K562 (cell line): ENCODE results near the gene PITPNC1. TPM values are rescaled to one million over a fixed set of nuclear protein-coding genes. Genes with fewer than 3 reads are reported as not detected.

ENCODE experiments used
- ATAC-seq: fragments of 200-7000 bp; cut with Tn5 transposase; 3 replicates; pipeline ENCODE4 v1.9.1; 2020; ENCODE audit warnings: moderate library complexity
- BruUV-seq: library from RNA; stranded (reverse); fragments of 400-500 nt; replicated peaks from 2 replicates; lab custom pipeline; 2021; lab: Mats Ljungman, UMichigan
- CTCF ChIA-PET: fragments of 300-600 bp; formaldehyde crosslinking; extraction: SDS; loops from one replicate; lab custom pipeline; 2021; ENCODE audit warnings: low intra/inter-chr PET ratio; lab: Yijun Ruan, JAX
- POLR2A ChIA-PET: fragments of 300-600, 350-650 bp; sonication (Branson Sonifier 250); formaldehyde crosslinking; extraction: SDS; loops from one replicate; lab custom pipeline; 2021; ENCODE audit warnings: antibody characterized with exemption, inconsistent platforms; lab: Yijun Ruan, JAX
- DNase-seq, 4 experiments: peaks; one replicate each; pipeline versions ENCODE4 v3.0.0 to v3.0.0-alpha.2; 2011 to 2018; ENCODE audit warnings: low spot score in 3 of 4, mixed read lengths in 3 of 4; ENCODE audit errors: extremely low read depth in 1 of 4
- FAIRE-seq: peaks from 2 replicates; lab custom pipeline; 2011; peaks lifted over from hg19 to GRCh38; lab: Jason Lieb, UNC
- H2AFZ ChIP-seq: 2 replicates; pipeline ENCODE4 v1.6.0; 2011; ENCODE audit warnings: low read depth, low read length, control low read depth, inconsistent platforms
- H3K27ac ChIP-seq: fragments of 200-600 bp; 3 replicates; pipeline ENCODE4 v1.8.0; 2011; ENCODE audit warnings: low read depth, mild to moderate bottlenecking, control low read depth, inconsistent platforms, low read length, moderate library complexity, mixed read lengths; ENCODE audit errors: extremely low read depth
- H3K27me3 ChIP-seq, 2 experiments: fragments of 300-600 bp in 1 of 2; 2 replicates in 1 of 2; 3 replicates in 1 of 2; pipeline versions ENCODE4 v1.6.0 to v1.8.0; 2011; ENCODE audit warnings: inconsistent platforms in 2 of 2, low read length in 2 of 2, mild to moderate bottlenecking in 1 of 2, mixed read lengths in 1 of 2, moderate library complexity in 1 of 2; ENCODE audit not compliant: control insufficient read depth in 2 of 2, insufficient read depth in 2 of 2
- H3K36me3 ChIP-seq: fragments of 300-600 bp; 3 replicates; pipeline ENCODE4 v1.8.0; 2011; ENCODE audit warnings: mild to moderate bottlenecking, low read length, inconsistent platforms; ENCODE audit not compliant: control insufficient read depth, insufficient read depth
- H3K4me1 ChIP-seq, 2 experiments: fragments of 200-600 bp in 1 of 2; replicated peaks in 1 of 2; 2 replicates in 1 of 2; 3 replicates in 1 of 2; pipeline versions ENCODE4 v1.5.1 to v1.8.0; 2011; ENCODE audit warnings: inconsistent platforms in 2 of 2, low read length in 2 of 2, mild to moderate bottlenecking in 1 of 2, mixed read lengths in 1 of 2, moderate library complexity in 1 of 2; ENCODE audit not compliant: control insufficient read depth in 2 of 2, insufficient read depth in 2 of 2
- H3K4me2 ChIP-seq: 2 replicates; pipeline ENCODE4 v1.6.1; 2011; ENCODE audit warnings: low read length, control low read depth, inconsistent platforms, mixed read lengths; ENCODE audit not compliant: insufficient read depth
- H3K4me3 ChIP-seq: fragments of 200-600 bp; sonication (generic), shearing (Covaris generic); 2 replicates; pipeline ENCODE4 v1.5.1; 2016; ENCODE audit warnings: control low read depth, inconsistent platforms
- H3K79me2 ChIP-seq: fragments of 200-600 bp; 3 replicates; pipeline ENCODE4 v1.8.0; 2011; ENCODE audit warnings: low read length, inconsistent platforms; ENCODE audit not compliant: control insufficient read depth, insufficient read depth
- H3K9ac ChIP-seq, 2 experiments: 2 replicates each; pipeline versions ENCODE4 v1.6.0 to v1.6.1; 2011; ENCODE audit warnings: low read depth in 2 of 2, low read length in 2 of 2, control low read depth in 1 of 2, inconsistent platforms in 1 of 2, mild to moderate bottlenecking in 1 of 2, mixed read lengths in 1 of 2; ENCODE audit not compliant: insufficient read depth in 1 of 2
- H3K9me1 ChIP-seq: one replicate; pipeline ENCODE4 v1.6.0; 2011; ENCODE audit warnings: inconsistent platforms, mild to moderate bottlenecking, low read length, moderate library complexity; ENCODE audit not compliant: control insufficient read depth, insufficient read depth
- H3K9me3 ChIP-seq: replicated peaks from 2 replicates; pipeline ENCODE4 v1.5.1; 2011; ENCODE audit warnings: low read depth, low read length, inconsistent platforms; ENCODE audit not compliant: control insufficient read depth, insufficient read depth
- H4K20me1 ChIP-seq: replicated peaks from 2 replicates; pipeline ENCODE4 v1.6.1; 2011; ENCODE audit warnings: low read length, inconsistent platforms, mixed read lengths; ENCODE audit not compliant: control insufficient read depth, insufficient read depth
- ATF1 ChIP-seq, 2 experiments: fragments of 450-650 bp in 1 of 2; IDR thresholded peaks; 2 replicates each; pipeline ENCODE4 v1.6.1; 2016; ENCODE audit warnings: missing compliant biosample characterization in 1 of 2, missing genetic modification characterization in 1 of 2
- HLTF ChIP-seq: fragments of 450-650 bp; IDR thresholded peaks from 2 replicates; pipeline ENCODE4 v1.6.1; 2016
- SMARCC2 ChIP-seq: fragments of 450-650 bp; IDR thresholded peaks from 2 replicates; pipeline ENCODE4 v1.6.1; 2017; ENCODE audit warnings: antibody characterized with exemption, moderate library complexity, mild to moderate bottlenecking, low read depth
- TFE3 ChIP-seq: fragments of 450-650 bp; formaldehyde crosslinking; IDR thresholded peaks from 2 replicates; pipeline ENCODE4 v1.4.0; 2020; ENCODE audit warnings: mild to moderate bottlenecking, mixed read lengths
- ZNF395 ChIP-seq: fragments of 200-800 bp; sonication (Bioruptor generic); IDR thresholded peaks from 2 replicates; pipeline ENCODE4 v1.6.1; 2017; ENCODE audit warnings: missing genetic modification characterization, missing compliant biosample characterization
- WGBS: fragments of 100-300 bp; shearing (Covaris generic); methylation state at CpG from one replicate; pipeline ENCODE4 v1.1.6; 2016; ENCODE audit warnings: low coverage, mixed read lengths; ENCODE audit not compliant: insufficient coverage; ENCODE audit errors: missing lambda C conversion rate; 5-methylcytosine and 5-hydroxymethylcytosine counted together
- in situ Hi-C: fragments of 300-500 bp; cut with MboI; formaldehyde crosslinking; loops from 4 replicates; pipeline ENCODE4 v1.15.0; 2018; ENCODE audit warnings: inconsistent platforms, mixed read lengths
- intact Hi-C: fragments of 100-400 bp; cut with micrococcal nuclease; formaldehyde crosslinking; loops from 2 replicates; pipeline ENCODE4 v1.14.2; 2022
- polyA plus RNA-seq, 8 experiments: library from polyadenylated mRNA; depleted of rRNA in 4 of 8; stranded (reverse) in 5 of 8; unstranded in 3 of 8; fragments of >200 nt; fragmentation: Nextera tagmentation in 2 of 8; fragmentation: Illumina TruSeq in 1 of 8; extraction: Ambion mirVana in 2 of 8; extraction: Trizol in 1 of 8; gene quantifications; 2 replicates each; pipeline versions ENCODE4 v1.2.1 to v1.2.3, GENCODE V29; 2011 to 2014; ENCODE audit warnings: inconsistent platforms in 1 of 8, missing spikeins in 1 of 8
- total RNA-seq, 7 experiments: library from RNA; depleted of rRNA in 6 of 7; stranded (reverse); fragments of >200 nt in 6 of 7; fragmentation: Illumina TruSeq in 2 of 7; extraction: Trizol in 2 of 7; gene quantifications; 2 replicates each; pipeline versions ENCODE4 v1.2.1 to v1.2.3, GENCODE V29; 2011 to 2021; ENCODE audit warnings: low replicate concordance in 1 of 7

Gene PITPNC1
- total and polyA plus RNA-seq, 9 of the 15 experiments (the other 6 are each of a cell fraction or from before 2014, with no cell fraction given) = 0.11 to 1.1 (median 0.65) TPM

GRCh38 chr17:67399676-67400075 is 22.6 kb downstream of the PITPNC1 start (continued):
- TF ChIP-seq ZNF395 (CRISPR knock-in tag) (no peak), HLTF (no peak), SMARCC2 (no peak)

GRCh38 chr17:67400193-67400592 is 23.1 kb downstream of the PITPNC1 start:
- TF ChIP-seq ATF1 (CRISPR knock-in tag; IDR thresholded peaks at IDR 0.05) = no peak
- no peak for TF ChIP-seq ATF1 (tag; IDR thresholded peaks at IDR 0.05)
- TF ChIP-seq TFE3 (CRISPR knock-in tag) = peak; percentile 74
- TF ChIP-seq, all 486 proteins: peak for 1
- FAIRE-seq = no peak

More at GRCh38 chr17:67400193-67400592, 23.1 kb downstream of the PITPNC1 start:
- H3K4me2 ChIP-seq = no peak overlapping the region
- intact Hi-C loops = no loop called here
- H3K27ac ChIP-seq = no peak overlapping the region
- H4K20me1 ChIP-seq = no peaks in the 10 kb centered on the region
- WGBS = 5% methylated on average over 6 of the region's 6 CpGs
- H3K36me3 ChIP-seq = no peaks in the 10 kb centered on the region
- no peak overlapping the region for H3K4me3 ChIP-seq
- no peaks in the 10 kb centered on the region for H3K79me2 ChIP-seq
- ATAC-seq = no peak
- no TSS peak for BruUV-seq
- DNase-seq = no peak
- no peaks in the 10 kb centered on the region for H3K4me1 ChIP-seq
- H3K27me3 ChIP-seq = peaks cover 16 to 28% of the 10 kb centered on the region in 2 experiments; a peak in 4 of 5 replicates
- no peak overlapping the region for H2AFZ ChIP-seq
- POLR2A ChIA-PET = no interaction called here
- CTCF ChIA-PET = no interaction called here
- no peaks in the 10 kb centered on the region for H3K9me1 ChIP-seq
- in situ Hi-C loops = no loop called here
- H3K9ac ChIP-seq = no peak overlapping the region
- H3K9me3 ChIP-seq = no peaks in the 10 kb centered on the region
